Lung microvascular endothelial cell (primary cell): ENCODE measurements around the gene PLXDC2. TPM values are rescaled to one million over a fixed set of nuclear protein-coding genes. Genes with fewer than 3 reads are reported as not detected.

Experiments used
- DNase-seq, 2 donors: peaks; one replicate each; pipeline versions ENCODE4 v3.0.0 to v3.0.0-alpha.2; 2010; ENCODE audit warnings: low read depth in 2 of 2
- total RNA-seq: library from RNA; depleted of rRNA; stranded (reverse); fragments of >200 nt; gene quantifications from 2 replicates; pipeline ENCODE4 v1.2.1, GENCODE V29; 2014

PLXDC2 gene
- total RNA-seq, 1 donor from 2014 or later, result 9.1 TPM

- DNase-seq, result no peak
Observed at GRCh38 chr10:19935176-19935575, 118.9 kb downstream of the PLXDC2 start.

GRCh38 chr10:19936289-19936688 is 120.1 kb downstream of the PLXDC2 start:
- no peak for DNase-seq

GRCh38 chr10:19937989-19938388 is 121.8 kb downstream of the PLXDC2 start:
- no peak for DNase-seq

GRCh38 chr10:19941206-19941880 is 125.1 kb downstream of the PLXDC2 start:
- DNase-seq, result no peak

GRCh38 chr10:19944911-19945663 is 128.9 kb downstream of the PLXDC2 start:
- DNase-seq, result no peak

GRCh38 chr10:19946245-19946644 is 130.0 kb downstream of the PLXDC2 start:
- no peak for DNase-seq

- no peak for DNase-seq
Observed at GRCh38 chr10:19946791-19947190, 130.6 kb downstream of the PLXDC2 start.

GRCh38 chr10:19947215-19947614 is 131.0 kb downstream of the PLXDC2 start:
- no peak for DNase-seq

- no peak for DNase-seq
Observed at GRCh38 chr10:19947656-19948055, 131.4 kb downstream of the PLXDC2 start.

- DNase-seq, result peak in 1 of 2 donors; percentile 1
Observed at GRCh38 chr10:19952224-19953010, 136.2 kb downstream of the PLXDC2 start.

GRCh38 chr10:19954601-19955000 is 138.4 kb downstream of the PLXDC2 start:
- no peak for DNase-seq

GRCh38 chr10:19956516-19957032 is 140.3 kb downstream of the PLXDC2 start:
- no peak for DNase-seq

GRCh38 chr10:19958787-19959186 is 142.6 kb downstream of the PLXDC2 start:
- no peak for DNase-seq

GRCh38 chr10:19961076-19962053 is 145.1 kb downstream of the PLXDC2 start:
- DNase-seq, result no peak

- DNase-seq, result no peak
Observed at GRCh38 chr10:19964625-19965024, 148.4 kb downstream of the PLXDC2 start.

GRCh38 chr10:19966751-19967150 is 150.5 kb downstream of the PLXDC2 start:
- no peak for DNase-seq

GRCh38 chr10:19967981-19968380 is 151.7 kb downstream of the PLXDC2 start:
- no peak for DNase-seq

- no peak for DNase-seq
Observed at GRCh38 chr10:19968745-19969144, 152.5 kb downstream of the PLXDC2 start.

GRCh38 chr10:19970256-19970655 is 154.0 kb downstream of the PLXDC2 start:
- no peak for DNase-seq

GRCh38 chr10:19970717-19971116 is 154.5 kb downstream of the PLXDC2 start:
- no peak for DNase-seq
